ENCODE data around the gene DBP. TPM values are rescaled to one million over a fixed set of nuclear protein-coding genes. Genes with fewer than 3 reads are reported as not detected.

DBP gene
- total and polyA plus RNA-seq, 2 of the 13 experiments (the other 11 are each of a cell fraction or from before 2014, with no cell fraction given) = 1.7 to 5.8 TPM

DNA sequence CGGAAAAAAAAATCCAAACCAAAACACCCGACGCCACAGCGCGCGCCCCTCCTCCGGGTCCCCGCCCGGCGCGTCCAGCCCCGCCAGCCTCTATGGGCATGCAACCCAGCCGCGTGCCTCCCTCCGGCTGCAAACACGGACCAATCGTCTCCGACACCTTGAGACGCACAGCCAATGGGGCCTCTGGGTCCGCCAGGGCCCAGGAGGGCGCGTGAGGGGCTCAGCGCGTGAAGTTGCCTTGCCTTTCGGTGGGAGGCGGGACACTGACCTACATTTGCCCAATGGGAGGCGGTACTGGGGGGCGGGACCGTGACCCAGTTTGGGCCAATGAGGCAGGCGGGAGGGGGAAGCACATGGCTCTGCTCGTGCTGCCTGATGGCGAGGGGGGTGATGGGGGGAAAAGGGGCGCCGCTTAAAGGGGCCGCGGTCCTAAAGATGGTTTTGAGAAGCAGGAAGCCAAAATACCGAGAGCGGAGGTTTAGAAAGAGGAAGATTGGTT is 319 bp upstream of the DBP start (continued):
- TF ChIP-seq RFXAP (CRISPR knock-in tag; IDR thresholded peaks at IDR 0.05; ENCODE audit: borderline replicate concordance) = peak; percentile 76; the same call in 1 of the 2 replicates
- peak; percentile 30; the same call in 1 of the 2 replicates for TF ChIP-seq ZNF335 (CRISPR knock-in tag; IDR thresholded peaks at IDR 0.05)
- TF ChIP-seq SRF (IDR thresholded peaks at IDR 0.05; ENCODE audit: low read depth, low read length) = no peak
- TF ChIP-seq KDM1A (CRISPR knock-in tag; IDR thresholded peaks at IDR 0.05) = no peak
- TF ChIP-seq ZNF430 (CRISPR knock-in tag; IDR thresholded peaks at IDR 0.05) = peak; percentile 81
- TF ChIP-seq REST (IDR thresholded peaks at IDR 0.05; ENCODE audit: borderline replicate concordance in 1 of 2, low read depth in 1 of 2, low read length in 2 of 2) = no peak
- no peak; the same call in 1 of the 2 replicates for TF ChIP-seq DPF2 (CRISPR knock-in tag; IDR thresholded peaks at IDR 0.05; ENCODE audit: borderline replicate concordance, low read depth)
- TF ChIP-seq, protein P1, sequence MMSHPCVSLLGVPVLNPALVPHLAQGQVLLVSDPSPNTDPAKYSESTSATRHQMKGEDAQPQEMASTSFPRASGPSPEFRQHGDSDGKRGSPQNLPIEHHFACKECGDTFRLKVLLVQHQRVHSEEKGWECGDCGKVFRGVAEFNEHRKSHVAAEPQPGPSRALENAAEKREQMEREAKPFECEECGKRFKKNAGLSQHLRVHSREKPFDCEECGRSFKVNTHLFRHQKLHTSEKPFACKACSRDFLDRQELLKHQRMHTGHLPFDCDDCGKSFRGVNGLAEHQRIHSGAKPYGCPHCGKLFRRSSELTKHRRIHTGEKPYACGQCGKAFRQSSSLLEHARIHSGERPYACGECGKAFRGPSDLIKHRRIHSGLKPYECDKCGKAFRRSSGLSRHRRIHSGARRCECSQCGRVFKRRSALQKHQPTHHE (CRISPR knock-in tag; IDR thresholded peaks at IDR 0.05; ENCODE audit: borderline replicate concordance) = no peak
- no peak; the same call in 1 of the 2 replicates for TF ChIP-seq MEIS2 (CRISPR knock-in tag; IDR thresholded peaks at IDR 0.05)
- peak; percentile 47; the same call in 1 of the 2 replicates for TF ChIP-seq IRX3 (CRISPR knock-in tag; IDR thresholded peaks at IDR 0.05; ENCODE audit: borderline replicate concordance, low read depth)
- TF ChIP-seq ETS1 (CRISPR knock-in tag; IDR thresholded peaks at IDR 0.05) = no peak
- 0 out of 2 replicates have a peak, but pooled peaks have one; percentile 37 for TF ChIP-seq ZNF34 (CRISPR knock-in tag; IDR thresholded peaks at IDR 0.05; ENCODE audit: borderline replicate concordance)
- no peak for TF ChIP-seq ZNF33B (CRISPR knock-in tag; IDR thresholded peaks at IDR 0.05)
- TF ChIP-seq CREM (IDR thresholded peaks at IDR 0.05) = peak; percentile 34
- no peak for TF ChIP-seq CREM (CRISPR knock-in tag; IDR thresholded peaks at IDR 0.05)
- TF ChIP-seq, protein P2, sequence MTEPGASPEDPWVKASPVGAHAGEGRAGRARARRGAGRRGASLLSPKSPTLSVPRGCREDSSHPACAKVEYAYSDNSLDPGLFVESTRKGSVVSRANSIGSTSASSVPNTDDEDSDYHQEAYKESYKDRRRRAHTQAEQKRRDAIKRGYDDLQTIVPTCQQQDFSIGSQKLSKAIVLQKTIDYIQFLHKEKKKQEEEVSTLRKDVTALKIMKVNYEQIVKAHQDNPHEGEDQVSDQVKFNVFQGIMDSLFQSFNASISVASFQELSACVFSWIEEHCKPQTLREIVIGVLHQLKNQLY (CRISPR knock-in tag; IDR thresholded peaks at IDR 0.05) = 0 out of 2 replicates have a peak, but pooled peaks have one; percentile 67
- no peak; the same call in 1 of the 2 replicates for TF ChIP-seq NRL (CRISPR knock-in tag; IDR thresholded peaks at IDR 0.05; ENCODE audit: borderline replicate concordance)
- peak; percentile 53; the same call in 1 of the 2 replicates for TF ChIP-seq ZSCAN5A (CRISPR knock-in tag; IDR thresholded peaks at IDR 0.05; ENCODE audit: borderline replicate concordance)
- TF ChIP-seq, protein P3, sequence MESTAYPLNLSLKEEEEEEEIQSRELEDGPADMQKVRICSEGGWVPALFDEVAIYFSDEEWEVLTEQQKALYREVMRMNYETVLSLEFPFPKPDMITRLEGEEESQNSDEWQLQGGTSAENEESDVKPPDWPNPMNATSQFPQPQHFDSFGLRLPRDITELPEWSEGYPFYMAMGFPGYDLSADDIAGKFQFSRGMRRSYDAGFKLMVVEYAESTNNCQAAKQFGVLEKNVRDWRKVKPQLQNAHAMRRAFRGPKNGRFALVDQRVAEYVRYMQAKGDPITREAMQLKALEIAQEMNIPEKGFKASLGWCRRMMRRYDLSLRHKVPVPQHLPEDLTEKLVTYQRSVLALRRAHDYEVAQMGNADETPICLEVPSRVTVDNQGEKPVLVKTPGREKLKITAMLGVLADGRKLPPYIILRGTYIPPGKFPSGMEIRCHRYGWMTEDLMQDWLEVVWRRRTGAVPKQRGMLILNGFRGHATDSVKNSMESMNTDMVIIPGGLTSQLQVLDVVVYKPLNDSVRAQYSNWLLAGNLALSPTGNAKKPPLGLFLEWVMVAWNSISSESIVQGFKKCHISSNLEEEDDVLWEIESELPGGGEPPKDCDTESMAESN (CRISPR knock-in tag; conservative IDR thresholded peaks at IDR 0.05) = 0 out of 2 replicates have a peak, but pooled peaks have one; percentile 28
- TF ChIP-seq DNMT1 (CRISPR knock-in tag; IDR thresholded peaks at IDR 0.05) = no peak

Data from HepG2 (cell line).